Panc1 (cell line): Measurements from ENCODE around the gene SLC38A1.

Experiments
- TF ChIP-seq, protein P1 (sequence below): fragments of 450-650 bp; IDR thresholded peaks from 2 replicates; pipeline ENCODE4 v1.5.1; 2017; ENCODE audit warnings: mild to moderate bottlenecking
- TF ChIP-seq, protein P2 (sequence below), 2 experiments: IDR thresholded peaks; 2 replicates each; pipeline ENCODE4 v1.6.1; 2011 to 2012; ENCODE audit warnings: low read depth in 2 of 2, control low read depth in 1 of 2, low read length in 1 of 2, mild to moderate bottlenecking in 1 of 2, moderate library complexity in 1 of 2; ENCODE audit not compliant: insufficient read depth in 1 of 2

DNA sequence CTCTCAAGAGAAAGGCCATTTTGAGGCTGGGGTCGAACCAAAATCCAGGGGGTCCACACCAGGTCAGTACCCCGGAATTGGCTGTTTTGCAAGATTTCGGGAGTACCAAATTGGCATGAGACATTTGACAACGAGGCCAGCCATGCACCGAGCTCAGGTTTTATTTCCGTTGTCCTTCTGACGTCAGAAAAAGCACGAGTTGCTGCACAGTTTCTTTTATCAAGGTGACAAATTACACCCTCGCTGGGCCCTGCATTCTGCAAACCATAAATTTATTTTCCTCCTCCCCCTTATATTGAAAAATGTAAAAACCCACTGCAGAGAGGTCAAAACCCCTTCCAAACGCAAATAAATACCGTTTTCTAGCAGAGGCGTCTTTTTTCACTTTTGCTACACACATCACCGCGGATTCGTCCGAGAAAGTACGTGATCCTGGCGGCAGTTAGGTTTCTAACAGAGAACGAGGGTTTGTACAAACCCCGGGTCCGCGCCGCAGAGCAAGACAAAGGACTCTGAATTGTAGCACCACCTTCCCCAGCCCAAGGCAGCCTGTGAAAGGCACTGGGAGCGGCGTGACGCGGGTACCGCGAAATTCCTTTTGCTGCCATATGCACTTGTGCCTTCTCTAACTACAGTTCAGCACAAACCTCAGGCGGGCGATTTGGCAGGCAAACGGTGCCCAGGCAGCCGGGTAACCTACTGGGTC lies 1.8 kb downstream of the SLC38A1 start:
- TF ChIP-seq, protein P1, sequence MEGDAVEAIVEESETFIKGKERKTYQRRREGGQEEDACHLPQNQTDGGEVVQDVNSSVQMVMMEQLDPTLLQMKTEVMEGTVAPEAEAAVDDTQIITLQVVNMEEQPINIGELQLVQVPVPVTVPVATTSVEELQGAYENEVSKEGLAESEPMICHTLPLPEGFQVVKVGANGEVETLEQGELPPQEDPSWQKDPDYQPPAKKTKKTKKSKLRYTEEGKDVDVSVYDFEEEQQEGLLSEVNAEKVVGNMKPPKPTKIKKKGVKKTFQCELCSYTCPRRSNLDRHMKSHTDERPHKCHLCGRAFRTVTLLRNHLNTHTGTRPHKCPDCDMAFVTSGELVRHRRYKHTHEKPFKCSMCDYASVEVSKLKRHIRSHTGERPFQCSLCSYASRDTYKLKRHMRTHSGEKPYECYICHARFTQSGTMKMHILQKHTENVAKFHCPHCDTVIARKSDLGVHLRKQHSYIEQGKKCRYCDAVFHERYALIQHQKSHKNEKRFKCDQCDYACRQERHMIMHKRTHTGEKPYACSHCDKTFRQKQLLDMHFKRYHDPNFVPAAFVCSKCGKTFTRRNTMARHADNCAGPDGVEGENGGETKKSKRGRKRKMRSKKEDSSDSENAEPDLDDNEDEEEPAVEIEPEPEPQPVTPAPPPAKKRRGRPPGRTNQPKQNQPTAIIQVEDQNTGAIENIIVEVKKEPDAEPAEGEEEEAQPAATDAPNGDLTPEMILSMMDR = no peak
- TF ChIP-seq, protein P2, sequence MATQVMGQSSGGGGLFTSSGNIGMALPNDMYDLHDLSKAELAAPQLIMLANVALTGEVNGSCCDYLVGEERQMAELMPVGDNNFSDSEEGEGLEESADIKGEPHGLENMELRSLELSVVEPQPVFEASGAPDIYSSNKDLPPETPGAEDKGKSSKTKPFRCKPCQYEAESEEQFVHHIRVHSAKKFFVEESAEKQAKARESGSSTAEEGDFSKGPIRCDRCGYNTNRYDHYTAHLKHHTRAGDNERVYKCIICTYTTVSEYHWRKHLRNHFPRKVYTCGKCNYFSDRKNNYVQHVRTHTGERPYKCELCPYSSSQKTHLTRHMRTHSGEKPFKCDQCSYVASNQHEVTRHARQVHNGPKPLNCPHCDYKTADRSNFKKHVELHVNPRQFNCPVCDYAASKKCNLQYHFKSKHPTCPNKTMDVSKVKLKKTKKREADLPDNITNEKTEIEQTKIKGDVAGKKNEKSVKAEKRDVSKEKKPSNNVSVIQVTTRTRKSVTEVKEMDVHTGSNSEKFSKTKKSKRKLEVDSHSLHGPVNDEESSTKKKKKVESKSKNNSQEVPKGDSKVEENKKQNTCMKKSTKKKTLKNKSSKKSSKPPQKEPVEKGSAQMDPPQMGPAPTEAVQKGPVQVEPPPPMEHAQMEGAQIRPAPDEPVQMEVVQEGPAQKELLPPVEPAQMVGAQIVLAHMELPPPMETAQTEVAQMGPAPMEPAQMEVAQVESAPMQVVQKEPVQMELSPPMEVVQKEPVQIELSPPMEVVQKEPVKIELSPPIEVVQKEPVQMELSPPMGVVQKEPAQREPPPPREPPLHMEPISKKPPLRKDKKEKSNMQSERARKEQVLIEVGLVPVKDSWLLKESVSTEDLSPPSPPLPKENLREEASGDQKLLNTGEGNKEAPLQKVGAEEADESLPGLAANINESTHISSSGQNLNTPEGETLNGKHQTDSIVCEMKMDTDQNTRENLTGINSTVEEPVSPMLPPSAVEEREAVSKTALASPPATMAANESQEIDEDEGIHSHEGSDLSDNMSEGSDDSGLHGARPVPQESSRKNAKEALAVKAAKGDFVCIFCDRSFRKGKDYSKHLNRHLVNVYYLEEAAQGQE (IDR thresholded peaks at IDR 0.05; ENCODE audit: insufficient read depth in 1 of 2, low read depth in 2 of 2, low read length in 1 of 2) = no peak
